RKO (cell line): ENCODE data around the gene TANC1.

Experiments
- DNase-seq: peaks from one replicate; pipeline ENCODE4 v3.0.0-alpha.2; 2016; ENCODE audit warnings: low spot score

The TANC1 gene

DNA sequence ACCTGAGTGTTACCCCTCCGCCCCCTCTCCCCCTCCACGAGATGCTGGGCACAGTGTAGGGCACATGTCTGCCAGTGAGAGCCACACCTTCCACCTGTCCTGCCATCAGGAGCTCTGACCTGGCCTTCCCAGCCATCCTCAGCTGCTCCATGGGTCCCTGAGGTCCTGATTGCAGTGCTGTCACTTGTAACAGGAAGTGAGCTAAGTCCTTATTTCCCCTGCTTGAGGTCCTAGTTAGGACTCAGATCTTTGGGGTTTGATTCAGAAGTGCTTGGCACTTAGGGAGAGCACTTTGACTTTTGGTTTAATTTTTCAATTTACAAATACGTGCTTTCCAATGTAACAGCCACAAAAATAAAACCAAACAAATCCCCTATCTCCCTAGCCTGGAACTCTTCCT lies 192.5 kb downstream of the TANC1 start:
- DNase-seq, result no peak

DNA sequence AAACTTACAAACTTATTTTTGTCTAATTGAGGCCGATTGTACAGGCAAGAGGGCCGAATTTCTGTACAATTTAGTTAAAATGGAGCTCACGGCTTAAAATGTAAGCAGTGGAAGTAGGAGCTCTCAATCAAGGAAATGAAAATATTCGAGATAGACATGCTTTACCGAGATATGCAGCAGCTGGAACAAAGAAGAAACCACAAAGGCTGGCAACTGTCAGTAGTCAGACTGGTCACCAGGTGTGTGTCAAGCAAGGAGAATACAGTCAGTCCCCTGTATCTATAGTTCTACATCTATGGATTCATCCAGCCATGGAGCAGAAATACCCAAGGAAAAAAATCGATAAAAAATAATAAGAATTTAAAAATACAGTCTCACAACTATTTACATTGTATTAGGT lies 195.5 kb downstream of the TANC1 start:
- no peak for DNase-seq

DNA sequence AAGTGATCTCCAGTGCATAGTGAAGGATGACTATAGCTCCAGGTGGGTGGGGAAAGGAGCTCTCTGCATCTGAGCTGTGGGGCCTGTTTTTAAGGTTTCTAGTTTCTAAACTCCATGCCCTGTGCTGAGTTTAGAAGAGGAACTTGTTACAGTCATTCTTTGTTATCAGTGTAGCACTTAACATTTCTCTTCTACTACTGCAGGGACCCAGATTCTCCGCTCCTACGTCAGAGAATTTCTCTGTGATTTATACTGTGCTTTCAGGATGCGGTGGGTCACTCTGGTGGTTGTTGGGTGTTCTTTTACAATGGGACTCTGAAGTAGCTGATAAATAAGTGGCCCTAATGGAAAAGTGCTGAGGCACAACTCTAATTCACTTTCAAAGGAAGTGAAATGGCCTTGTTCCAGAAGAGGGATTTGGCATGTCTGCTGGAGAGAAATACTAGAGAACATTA lies 196.0 kb downstream of the TANC1 start:
- no peak for DNase-seq

DNA sequence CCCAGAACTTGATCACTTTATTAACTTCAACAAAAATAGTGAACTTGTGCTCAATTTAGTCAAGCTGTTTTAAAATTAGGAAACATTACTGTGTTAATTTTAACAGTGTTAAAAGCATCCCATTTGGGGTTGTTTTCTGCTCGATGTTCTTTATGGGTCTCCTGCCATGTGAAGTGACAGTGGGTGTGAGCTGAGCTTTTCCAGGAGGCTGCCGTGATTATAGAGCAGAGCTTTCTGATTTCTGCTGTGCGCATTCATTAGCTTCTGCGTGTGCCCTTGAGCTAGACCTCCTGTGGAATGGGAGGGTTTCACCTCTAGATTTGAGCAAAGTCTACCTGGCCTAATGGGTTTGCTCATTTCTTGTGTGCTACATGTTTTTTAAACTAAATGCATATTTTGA lies 196.6 kb downstream of the TANC1 start:
- no peak for DNase-seq

DNA sequence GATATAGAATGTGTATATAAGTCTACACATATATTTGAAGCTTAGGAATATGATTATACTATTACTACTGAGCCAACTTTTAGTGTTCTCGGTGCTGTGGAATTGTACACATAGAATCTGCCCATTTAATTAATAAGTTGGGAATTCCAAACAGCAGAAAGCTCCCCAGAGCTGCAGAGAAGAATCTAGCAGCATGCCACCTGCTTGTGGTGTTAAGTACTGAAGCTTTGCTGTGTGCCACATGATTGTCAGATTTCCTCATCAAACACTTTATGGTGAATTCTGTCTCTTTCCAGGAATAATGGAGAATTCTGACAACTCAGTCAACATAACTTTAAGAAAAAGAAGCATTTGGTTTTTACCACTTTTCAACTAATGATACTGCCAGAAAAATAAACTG lies 200.3 kb downstream of the TANC1 start:
- DNase-seq, result peak; percentile 12

DNA sequence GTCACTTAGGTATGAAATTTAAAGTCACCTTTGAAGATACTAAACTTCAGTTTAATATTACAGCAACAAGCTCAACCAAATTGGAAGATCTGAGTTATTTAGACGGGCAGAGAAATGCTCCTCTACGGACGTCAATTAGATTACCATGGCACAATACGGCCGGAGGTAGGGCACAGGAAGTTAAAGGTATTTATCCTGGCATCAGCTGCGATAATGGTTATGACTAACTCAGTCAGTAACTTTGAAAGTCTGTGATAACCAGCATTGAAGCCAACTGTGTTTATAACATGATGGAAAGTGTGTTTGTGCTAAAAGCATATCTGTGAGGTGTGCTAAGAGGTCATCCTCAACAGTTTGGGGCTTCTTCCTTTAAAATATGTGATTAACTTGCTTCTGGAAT lies 200.7 kb downstream of the TANC1 start:
- DNase-seq, result no peak

DNA sequence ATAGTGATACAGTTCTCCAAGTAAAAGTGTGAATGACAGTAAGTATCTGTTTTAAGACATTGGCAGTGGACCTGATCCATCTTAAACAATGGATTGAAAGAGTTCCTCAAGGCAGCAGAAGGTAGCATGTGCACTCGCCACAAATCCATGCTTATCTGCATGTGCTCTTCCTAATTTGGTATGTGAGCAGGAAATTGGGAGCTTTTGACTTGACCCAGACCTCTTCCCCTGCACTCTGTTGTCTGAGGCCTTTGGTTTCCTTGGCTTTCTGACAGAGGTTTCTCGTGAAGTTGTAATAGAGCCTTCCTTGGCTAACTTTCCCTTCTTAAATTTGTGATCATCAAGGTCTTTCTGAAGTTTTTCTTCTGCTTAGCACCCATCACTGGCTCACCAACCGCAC lies 204.0 kb downstream of the TANC1 start:
- no peak for DNase-seq

DNA sequence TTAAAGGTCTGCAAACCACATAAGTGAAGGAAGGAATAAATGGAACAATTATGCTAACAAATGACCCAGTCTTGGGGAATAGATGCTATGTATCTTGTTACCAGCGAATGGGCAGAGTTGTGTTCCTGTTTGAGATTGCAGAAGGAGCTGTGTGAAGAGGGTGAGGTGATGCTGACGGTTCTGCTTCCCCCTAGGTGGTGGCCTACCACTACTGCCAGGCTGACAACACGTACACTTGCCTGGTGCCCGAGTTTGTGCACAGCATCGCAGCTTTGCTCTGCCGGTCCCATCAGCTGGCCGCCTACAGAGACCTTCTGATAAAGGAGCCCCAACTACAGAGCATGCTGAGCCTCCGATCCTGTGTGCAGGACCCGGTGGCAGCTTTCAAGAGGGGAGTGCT lies 206.3 kb downstream of the TANC1 start:
- DNase-seq, result no peak

DNA sequence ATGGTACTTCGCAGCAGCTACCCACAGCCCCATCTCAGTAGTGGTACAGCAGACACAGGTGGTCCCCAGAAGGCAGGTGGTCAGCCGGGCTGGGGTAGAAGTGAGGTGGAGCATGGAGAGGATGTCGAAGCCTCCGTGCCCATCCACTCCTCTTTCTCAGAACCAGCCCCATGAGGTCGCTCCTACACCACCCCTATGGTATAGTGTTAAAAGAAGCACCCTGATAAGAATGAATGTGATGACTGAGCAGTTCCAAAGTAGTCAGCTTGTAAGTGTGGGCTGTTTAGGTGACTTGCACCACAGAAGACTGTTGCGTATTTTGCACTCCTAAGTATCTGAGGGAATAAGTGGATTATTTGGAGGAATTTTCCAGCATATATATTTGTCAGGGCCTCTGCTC lies 206.7 kb downstream of the TANC1 start:
- no peak for DNase-seq

DNA sequence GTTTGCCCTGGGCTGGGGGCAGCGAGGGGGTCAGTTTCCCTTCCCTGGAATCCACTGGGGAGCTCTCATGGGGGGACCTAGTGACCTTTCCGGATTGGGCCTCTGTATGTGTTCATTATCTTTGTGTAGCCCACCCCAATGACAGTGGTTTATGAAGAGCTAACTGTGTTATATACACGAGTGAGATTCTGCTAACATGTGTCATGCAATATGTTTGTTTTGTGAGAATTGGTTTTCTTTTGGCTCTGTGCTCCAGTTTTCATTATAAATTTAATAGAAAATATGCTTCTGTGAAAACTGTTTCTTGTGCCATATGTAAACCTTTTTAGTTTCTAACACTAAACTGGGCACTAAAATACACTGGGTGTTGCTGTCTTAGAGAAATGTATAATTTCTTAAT lies 207.5 kb downstream of the TANC1 start:
- no peak for DNase-seq

DNA sequence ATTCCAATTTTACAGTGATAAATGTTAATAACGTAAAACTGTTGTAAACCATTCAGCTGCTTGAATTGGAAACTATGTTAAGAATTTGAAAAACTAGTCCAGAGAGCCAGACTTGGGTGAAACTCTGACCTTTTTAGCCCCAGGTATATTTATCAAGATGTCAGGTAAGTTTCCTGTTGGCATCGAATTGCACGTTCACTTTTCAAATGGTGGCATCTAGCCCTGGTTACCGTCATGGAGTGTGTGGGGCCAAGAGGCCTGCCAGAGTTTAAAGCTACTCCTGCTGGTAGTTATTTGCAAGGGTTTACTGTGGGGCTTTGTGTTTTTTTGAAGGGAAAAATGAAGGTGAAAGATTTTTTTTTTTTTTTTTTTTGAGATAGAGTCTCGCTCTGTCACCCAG lies 208.1 kb downstream of the TANC1 start:
- no peak for DNase-seq

DNA sequence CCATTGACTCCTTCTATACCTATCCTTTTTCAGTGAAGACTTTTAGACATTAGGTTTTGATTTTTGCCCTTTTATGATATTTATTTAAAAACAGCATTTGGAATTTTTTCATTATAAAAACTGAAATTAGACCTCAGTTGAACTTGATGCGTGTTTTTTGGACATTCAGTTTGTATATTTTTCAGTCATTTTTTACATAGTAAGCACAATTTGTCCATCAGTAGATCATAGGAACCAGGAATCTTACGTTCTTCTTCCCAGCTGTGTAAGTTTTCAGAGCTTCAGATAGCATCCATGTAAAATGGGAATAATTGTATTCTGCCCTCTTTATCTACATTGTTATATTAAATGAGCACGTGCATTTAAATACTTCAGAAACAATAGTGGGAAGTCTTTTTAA lies 208.9 kb downstream of the TANC1 start:
- no peak for DNase-seq

DNA sequence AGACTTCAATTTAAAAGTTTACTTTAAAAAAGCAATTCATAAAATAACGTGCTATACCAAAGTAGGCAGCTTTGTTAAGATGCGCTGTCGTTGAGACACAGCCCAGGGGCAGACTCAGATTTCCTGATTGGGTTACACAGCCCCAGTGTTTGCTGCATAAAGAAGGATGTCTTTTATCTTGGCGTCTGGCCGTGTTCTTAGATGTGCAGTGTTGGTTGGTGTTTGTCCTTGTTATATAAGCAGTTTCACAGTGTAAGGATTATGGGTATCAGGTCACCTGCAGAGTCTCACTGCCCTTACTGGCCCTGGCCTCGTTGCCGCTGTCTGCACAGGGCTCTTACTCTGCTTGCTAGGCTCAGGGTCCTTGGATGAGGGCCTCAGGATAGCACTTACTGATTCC lies 209.5 kb downstream of the TANC1 start:
- no peak for DNase-seq

DNA sequence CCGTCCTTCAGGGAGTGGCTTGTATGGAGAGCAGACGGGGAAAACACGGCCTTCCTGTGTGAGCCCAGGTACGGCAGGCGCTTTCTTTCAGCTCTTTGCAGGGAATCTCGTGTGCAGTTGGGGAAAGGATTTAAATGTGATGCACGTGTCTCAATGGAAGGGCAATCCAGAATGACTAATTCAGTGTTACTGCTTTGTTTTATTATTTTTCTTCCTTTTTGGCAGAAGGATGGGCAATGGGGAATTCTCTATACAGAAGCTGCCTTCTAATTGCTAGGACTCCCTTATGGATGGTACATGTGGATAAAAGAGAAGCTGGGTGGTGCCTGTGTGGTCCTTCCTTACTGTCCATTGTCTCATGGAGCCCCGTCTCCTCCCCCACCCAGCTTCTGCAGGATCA lies 210.7 kb downstream of the TANC1 start:
- DNase-seq, result no peak

DNA sequence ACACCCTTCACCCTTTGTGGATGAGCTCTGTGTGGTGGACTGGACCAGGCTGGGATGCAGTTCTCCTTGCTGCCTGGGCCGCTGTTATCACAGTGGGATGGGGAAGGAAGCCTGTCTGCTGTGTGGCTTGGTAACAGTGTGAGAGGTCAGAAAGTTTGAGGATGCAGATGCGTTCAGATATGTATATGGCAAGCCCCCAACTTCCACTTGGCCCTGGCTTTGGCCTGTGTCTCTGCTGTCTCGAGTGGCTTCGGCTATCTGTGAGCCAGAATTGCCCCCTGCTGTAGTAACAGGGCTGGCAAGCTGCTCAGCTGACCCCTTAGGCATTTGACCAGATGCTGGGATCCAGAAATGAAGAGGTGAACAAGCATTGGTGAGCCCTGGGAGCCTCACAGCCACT lies 211.3 kb downstream of the TANC1 start:
- DNase-seq, result no peak

DNA sequence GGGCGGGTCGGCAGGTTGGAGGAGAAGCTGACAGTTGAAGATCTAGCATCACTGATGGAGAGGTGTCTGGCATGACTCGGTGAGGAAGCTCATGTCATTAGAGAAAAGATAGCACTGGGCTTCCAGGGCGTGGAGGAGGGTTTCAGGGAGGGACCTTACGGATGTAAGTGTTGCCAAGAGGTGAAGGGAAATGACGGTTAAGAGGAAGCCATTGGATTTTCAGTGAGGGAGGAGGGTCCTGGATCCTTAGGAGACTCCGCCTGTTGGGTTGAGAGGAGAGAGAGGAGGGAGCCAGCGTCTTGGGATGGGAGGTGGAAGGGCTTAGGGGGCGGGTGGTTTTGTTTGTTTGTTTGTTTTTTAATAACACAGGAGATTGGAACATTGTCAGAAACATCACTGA lies 214.9 kb downstream of the TANC1 start:
- DNase-seq, result no peak

DNA sequence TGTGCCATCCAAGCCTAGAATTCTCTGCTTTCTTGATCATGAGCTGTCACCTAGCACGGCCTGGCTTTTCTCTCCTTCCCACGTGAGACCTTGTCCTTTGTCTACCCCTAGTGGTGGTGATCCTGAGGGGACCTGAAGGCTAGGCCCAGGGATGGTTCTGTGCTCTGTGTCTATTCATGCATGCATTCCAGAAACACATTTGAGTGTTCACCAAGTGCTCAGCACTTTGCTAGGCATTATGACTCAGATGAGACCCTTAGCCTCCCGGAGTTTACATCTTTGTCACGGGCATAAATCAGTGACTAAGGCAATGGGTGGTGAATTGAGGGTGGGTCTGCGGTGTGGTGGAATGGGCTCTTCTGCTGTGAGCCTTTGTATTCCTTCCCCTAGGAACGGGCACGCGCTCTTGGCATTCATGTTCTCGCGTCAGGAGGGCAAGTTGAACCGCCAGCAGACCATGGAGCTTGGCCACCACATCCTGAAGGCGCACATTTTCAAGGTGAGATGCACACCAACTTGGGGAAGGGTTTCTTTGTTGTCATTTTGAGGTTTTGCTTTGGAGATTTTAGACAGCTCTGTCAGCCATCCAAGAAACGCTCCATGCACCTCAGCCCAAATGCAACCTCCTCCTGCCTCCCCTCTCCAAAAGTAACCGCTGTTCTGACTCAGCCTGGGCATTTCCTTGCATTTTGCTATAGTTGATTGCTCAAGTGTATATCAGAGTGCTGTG lies 217.1 kb downstream of the TANC1 start:
- peak; percentile 10 for DNase-seq

DNA sequence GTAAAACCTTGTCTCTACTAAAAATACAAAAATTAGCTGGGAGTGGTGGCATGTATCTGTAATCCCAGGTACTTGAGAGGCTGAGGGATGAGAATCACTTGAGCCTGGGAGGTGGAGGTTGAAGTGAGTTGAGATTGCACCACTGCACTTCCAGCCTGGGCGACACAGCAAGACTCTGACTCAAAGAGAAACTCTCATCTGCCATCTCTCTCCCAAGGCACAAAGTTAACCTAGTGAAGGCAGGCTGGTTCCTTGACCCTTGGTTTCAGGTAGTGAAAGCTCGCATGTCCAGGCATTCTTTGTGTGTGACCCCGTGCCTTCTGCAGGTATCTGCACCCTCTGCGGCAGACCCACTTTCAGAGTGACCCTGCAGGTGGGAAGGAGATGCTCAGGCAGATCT lies 218.0 kb downstream of the TANC1 start:
- DNase-seq, result no peak

DNA sequence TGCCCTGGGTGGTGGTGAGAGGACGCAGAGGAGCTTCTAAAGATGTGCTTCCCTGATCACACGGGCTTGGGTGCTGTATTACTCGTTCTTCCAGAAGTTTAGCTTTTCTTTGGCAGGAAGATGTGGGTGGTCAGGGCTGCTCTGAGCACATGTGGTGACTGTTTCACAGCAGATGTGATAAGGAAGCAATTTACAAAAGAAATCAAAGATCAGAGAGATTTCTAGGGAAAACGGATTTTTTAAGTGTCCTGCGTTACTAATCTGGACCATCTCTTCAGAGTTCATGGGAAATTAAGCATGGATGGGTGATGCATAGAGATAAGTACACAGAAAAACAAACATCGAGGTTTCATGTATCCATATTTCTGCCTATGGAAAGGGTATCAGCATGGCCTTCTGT lies 218.7 kb downstream of the TANC1 start:
- no peak for DNase-seq

DNA sequence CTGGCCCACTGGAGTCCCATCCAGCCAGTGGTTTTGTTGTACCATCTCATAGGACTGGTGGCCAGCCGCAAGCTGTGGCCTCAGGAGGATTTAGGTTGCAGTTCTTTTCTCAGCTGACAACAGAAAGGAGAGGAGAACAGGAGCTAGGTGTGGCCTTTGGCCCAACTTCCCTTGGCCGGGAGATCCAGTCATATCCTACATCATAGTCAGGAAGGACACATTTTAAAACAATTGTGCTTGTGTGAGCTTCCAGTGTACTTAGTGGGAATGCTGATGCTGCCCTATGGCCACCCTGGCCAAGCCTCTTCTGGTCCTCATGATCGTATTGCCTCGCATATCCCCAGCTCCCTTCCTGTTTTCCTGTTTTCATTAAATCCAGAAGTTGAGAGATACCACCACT lies 220.0 kb downstream of the TANC1 start:
- DNase-seq, result no peak

DNA sequence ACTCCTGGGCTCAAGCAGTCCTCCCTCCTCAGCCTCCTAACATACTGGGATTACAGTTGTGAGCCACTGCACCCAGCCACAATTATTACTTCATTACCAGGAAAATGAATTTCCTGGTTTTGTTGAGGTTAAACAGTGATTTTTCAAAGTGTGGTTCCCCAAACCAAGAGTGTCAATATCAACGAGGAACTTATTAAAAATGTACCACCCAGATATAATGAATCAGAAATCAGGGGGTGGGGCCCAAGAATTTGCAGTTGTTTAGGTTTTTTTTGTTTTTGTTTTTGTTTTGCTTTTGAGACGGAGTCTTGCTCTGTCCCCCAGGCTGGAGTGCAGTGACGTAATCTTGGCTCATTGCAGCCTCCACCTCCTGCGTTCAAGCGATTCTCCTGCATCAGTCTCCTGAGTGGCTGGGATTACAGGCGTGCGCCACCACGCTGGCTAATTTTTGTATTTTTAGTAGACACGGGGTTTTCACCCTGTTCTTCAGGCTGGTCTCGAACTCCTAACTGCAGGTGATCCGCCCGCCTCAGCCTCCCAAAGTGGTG lies 224.0 kb downstream of the TANC1 start:
- no peak for DNase-seq

DNA sequence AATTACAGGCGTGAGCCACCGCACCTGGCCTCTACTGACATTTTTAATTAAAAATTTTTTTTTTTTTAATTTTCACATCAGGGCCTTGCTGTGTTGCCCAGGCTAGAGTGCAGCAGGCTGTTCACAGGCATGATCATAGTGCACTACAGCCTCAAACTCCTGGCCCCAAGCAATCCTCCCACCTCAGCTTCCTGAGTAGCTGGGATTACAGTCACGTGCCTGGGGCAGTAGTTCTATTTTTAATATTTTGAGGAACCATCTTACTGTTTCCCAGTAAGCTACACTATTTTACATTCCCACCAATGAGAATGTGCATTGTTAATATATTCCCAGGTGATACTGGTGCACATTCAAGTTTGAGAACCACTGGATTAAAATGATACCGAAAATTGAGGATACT lies 225.4 kb downstream of the TANC1 start:
- DNase-seq, result no peak

DNA sequence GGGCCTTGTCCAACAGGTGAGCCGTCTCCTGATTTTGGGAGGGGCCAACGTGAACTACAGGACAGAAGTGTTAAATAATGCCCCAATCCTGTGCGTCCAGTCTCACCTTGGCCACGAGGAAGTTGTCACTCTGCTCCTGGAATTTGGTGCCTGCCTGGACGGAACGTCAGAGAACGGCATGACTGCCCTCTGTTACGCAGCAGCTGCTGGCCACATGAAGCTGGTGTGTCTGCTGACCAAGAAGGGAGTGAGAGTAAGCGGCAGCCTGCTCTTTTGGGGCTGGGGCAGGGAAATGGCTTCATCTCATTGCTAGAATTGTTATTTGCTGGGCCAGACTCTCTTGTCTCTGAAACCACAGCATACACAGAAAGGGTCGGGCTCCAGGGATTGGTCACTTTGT lies 225.8 kb downstream of the TANC1 start:
- no peak for DNase-seq

DNA sequence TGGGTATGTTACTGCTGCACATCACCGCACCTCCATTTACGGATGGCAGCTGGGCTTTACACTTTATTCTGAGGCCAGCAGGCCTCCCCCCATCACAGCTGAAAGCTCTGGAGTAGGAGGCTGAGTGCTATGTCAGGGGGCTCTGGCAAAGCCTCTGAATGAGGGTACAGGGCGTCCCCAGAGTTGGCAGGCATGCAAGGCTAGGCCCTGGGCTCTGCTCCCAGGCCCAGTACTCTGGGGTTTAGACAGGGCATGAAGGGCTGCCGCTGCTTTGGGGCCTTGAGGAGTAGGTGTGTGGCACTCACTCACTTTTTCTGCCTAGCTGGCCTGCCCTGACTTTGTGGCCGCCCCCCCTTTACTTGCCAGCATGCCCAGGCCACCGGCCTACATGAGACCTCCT lies 227.3 kb downstream of the TANC1 start:
- DNase-seq, result no peak
